GM21526 (cell line): ENCODE data around the gene POM121C.
"Not testable (repeated sequence)": the region's sequence is repeated elsewhere in the genome, so short reads cannot be mapped to it uniquely, and the experiment has no call there.

Experiments used
- ATAC-seq: cut with Tn5 transposase; IDR thresholded peaks from one replicate; pipeline ENCODE4 v1.9.1; 2021; ENCODE audit warnings: moderate library complexity; ENCODE audit not compliant: unreplicated experiment, low FRiP score

The POM121C gene

GRCh38 chr7:75397865-75398264, 88.2 kb downstream of the POM121C start:
- ATAC-seq = not testable (repeated sequence)

- not testable (repeated sequence) for ATAC-seq
Measured at GRCh38 chr7:75395329-75395728, 90.8 kb downstream of the POM121C start, which contains the start of gene TRIM73. TRIM73 (plus strand) TSS chr7:75395629; CDS start chr7:75398934, 3,305 bp downstream.

- not testable (repeated sequence) for ATAC-seq
Measured at GRCh38 chr7:75393194-75393593, 92.9 kb downstream of the POM121C start.

GRCh38 chr7:75374519-75375317, 111.4 kb downstream of the POM121C start:
- ATAC-seq = not testable (repeated sequence)

GRCh38 chr7:75374144-75374518, 112.0 kb downstream of the POM121C start:
- ATAC-seq = not testable (repeated sequence)

GRCh38 chr7:75367313-75367712, 118.8 kb downstream of the POM121C start:
- ATAC-seq = not testable (repeated sequence)
